Astrocyte of the cerebellum (primary cell): ENCODE measurements around the gene SPATA33.

Experiments
- DNase-seq: peaks from one replicate; pipeline ENCODE4 v3.0.0-alpha.2; 2011; ENCODE audit warnings: low read depth
- H3K4me3 ChIP-seq: 2 replicates; pipeline ENCODE4 v1.5.1; 2011; ENCODE audit warnings: mild to moderate bottlenecking, low read depth, low read length, moderate library complexity
- in situ Hi-C: cut with HindIII; loops from 2 replicates; pipeline ENCODE4 v1.10.0; 2017; ENCODE audit warnings: low sequenced_read_pairs
- TF ChIP-seq, protein P1 (sequence below): IDR thresholded peaks from 2 replicates; pipeline ENCODE4 v1.5.1; 2012; ENCODE audit warnings: low read length, low read depth, moderate library complexity, mild to moderate bottlenecking; ENCODE audit errors: missing control alignments

The SPATA33 gene

DNA sequence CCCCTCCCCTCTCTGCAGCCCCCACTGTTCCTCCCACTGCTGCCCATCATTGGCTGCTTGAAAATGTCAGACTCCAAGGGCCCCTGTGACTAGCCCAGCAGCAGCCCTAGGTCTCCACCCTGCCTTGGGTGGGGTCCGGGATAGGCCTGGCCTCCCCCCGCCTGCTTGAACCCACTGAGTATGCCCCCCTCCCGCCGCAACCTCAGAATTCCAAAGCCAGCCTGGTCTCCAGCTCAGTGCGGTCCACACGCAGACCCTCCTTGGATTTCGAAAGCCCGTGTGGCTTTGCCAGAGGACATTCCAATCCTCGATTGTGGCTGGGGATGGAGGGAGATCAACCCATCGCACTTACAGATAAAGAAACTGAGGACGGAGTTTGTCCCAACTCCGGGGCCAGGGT, 37.8 kb upstream of the SPATA33 start:
- TF ChIP-seq, protein P1, sequence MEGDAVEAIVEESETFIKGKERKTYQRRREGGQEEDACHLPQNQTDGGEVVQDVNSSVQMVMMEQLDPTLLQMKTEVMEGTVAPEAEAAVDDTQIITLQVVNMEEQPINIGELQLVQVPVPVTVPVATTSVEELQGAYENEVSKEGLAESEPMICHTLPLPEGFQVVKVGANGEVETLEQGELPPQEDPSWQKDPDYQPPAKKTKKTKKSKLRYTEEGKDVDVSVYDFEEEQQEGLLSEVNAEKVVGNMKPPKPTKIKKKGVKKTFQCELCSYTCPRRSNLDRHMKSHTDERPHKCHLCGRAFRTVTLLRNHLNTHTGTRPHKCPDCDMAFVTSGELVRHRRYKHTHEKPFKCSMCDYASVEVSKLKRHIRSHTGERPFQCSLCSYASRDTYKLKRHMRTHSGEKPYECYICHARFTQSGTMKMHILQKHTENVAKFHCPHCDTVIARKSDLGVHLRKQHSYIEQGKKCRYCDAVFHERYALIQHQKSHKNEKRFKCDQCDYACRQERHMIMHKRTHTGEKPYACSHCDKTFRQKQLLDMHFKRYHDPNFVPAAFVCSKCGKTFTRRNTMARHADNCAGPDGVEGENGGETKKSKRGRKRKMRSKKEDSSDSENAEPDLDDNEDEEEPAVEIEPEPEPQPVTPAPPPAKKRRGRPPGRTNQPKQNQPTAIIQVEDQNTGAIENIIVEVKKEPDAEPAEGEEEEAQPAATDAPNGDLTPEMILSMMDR: no peak

DNA sequence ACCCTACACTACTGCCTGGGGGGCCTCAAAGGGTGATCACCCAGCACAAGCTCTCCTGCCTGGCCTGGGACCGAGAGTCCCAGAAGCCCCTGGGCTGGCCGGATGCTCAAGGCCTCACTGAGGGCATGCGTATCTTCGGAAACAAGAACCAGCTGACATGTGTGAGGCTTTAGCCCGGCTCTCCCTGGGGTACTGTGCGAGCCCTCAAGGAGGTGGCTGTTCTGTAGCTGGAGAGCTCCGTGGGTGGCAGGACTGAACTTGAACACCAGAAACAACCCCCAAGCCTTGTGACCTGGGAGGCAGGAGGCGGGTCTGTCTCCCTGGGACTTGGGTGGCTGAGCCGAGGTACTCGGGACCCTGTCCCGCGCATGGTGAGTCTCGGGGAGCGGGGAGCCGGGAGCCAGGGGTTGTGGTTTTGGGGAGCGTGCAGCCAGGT, 37.2 kb upstream of the SPATA33 start:
- in situ Hi-C loops: no loop called here
- no peak overlapping the region for H3K4me3 ChIP-seq
- no peak for DNase-seq
- TF ChIP-seq, protein P1: no peak

More for the DNA sequence above, 37.8 kb upstream of the SPATA33 start:
- no peak overlapping the region for H3K4me3 ChIP-seq
- in situ Hi-C loops: no loop called here
- DNase-seq: no peak

DNA sequence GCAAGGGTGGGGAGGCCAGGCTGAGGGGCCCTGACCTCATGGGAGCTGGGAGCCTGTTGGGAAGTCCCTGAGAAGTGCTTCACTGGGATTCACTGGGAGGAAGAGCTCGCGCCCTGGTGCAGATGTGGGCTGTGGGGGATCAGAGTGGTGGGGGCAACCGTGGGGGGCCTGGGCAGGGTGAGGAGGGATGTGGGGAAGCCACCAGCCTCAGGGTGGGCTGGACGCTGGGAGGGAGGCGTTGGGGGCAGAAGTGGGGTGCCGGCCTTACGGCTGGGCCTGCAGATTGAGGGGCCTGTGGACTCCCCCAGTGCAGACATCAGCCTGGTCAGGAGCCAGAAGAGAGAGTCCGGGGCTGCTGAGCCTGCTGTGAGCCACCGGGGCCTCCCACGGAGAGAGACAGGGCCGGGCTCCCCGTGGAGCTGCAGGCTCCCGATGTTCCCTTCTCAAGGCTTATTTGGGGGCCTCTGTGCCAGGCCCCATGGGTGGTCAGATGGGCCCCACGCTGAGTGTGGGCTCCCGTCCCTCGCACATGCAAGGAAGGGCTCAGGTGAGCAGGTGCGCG, 36.4 kb upstream of the SPATA33 start:
- in situ Hi-C loops: no loop called here
- H3K4me3 ChIP-seq: no peak overlapping the region
- TF ChIP-seq, protein P1: no peak
- no peak for DNase-seq

DNA sequence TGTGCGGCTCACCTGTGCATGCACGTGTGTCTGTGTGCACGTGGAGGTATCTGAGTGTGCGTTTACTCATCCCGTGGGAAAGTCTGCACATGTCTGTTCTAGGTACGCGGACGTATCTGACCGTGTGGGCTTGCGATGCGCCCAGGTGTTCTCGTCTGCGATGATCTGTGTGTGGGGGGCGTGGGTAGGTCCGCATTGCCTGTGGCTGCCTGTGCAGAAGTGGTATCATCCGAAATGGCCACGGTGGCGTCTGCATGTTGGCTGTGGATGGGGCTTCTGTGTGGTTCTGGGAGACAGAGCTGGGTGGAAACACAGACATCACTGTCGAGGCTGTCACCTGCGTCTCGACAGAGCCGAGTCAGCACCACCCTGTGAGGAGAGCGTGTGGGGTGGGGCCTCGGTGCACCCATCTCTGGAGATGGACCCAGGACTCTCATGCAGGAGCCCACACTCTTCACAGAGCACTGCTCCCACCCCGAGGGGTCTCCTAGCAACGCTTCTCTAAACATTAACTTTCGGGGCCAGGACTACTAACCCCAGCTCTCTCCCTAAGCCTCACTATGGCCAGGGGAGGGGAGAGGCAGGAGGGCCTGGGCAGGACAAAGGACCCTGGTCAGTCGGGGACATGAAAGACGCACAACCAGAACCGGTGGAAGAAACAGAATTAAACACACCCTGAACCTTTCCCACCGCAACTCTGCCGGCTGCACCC, 35.8 kb upstream of the SPATA33 start:
- H3K4me3 ChIP-seq: no peak overlapping the region
- TF ChIP-seq, protein P1: no peak
- in situ Hi-C loops: no loop called here

DNA sequence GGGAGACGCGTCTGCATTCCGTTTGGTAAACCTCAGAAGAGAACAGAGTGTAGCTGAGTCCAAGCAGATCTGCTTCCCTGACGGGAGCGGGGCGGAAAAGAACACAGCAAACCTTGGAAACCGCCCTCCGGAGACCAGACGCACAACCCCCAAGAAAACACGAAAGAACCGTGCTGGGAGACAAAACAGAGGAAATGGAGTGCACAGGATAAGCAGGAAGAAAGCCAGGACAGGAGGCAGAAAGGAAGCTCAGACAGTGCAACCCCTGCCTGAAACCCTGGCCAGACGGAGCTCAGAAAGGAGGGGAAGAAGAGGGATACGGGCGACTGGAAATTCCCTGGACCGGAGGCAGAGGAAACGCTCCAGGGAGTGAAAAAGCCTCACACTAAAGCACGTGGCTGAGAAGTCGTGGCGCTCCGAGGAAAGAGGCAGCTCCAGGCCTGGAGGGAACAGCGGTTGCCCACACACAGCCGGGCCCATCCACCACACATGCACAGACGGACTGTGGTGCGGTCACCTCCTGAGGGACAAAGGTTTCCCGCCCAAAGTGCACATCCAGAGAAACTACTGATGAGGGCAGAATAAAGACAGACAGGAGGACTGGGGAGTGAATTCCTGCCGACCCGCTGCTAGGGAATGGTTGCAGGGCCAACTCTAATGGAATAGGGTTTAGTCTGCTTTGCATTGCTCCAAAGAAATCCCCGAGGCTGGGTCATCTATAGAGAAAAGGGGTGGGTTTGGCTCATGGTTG, 34.0 kb upstream of the SPATA33 start:
- TF ChIP-seq, protein P1: no peak
- no peak overlapping the region for H3K4me3 ChIP-seq
- DNase-seq: no peak
- in situ Hi-C loops: no loop called here

More for the DNA sequence above, 35.8 kb upstream of the SPATA33 start:
- DNase-seq: no peak

DNA sequence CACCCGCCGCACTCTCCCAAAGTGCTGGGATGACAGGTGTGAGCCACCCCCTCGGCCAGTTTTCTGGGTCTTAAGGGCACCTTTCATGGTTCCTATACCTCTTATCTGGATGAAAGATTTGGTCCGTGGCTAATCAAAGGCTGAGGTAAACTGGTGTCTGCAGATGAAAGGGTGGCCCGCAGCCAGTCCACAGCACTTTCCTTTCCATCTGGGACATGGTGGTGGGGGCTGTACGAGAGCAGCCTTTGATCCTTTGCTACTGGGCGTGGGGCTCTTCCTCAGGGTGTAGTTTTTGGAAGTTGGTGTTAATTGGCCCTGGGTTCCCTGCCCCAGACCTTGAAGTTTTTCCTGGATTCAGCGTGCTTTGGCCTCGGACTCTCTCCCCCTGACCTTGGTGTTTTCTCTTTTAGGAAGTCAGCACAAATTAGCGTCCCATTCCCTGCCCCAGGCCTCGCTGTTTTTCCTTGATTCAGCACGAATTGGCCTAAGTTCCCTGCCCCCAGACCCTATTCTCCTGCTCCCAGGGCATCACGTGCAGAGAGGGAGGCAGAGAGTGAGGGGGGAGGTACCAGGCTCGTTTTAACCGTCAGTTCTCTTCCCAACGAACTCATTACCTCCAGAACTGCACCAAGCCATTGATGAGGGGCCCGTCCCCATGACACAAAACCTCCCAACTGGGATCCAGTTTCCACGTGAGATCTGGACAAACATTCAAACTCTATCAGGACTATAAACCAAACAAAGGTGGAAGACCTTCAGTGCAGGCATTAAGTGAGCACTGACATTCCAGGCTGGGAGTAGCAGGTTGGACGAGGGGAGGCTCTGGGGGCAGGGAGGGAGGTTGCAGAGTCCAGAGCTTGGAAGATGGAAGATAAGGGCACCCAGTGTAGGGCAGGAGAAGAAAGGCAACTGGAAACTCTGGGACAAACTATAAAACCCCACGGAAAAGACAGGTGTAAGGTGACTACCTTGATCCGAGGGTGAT, 32.6 kb upstream of the SPATA33 start:
- in situ Hi-C loops: no loop called here
- TF ChIP-seq, protein P1: no peak
- no peak overlapping the region for H3K4me3 ChIP-seq
- no peak for DNase-seq
